GM18519 (cell line): ENCODE measurements around the gene SHROOM3.

ENCODE experiments used
- ATAC-seq: cut with Tn5 transposase; IDR thresholded peaks from one replicate; pipeline ENCODE4 v1.9.1; 2021; ENCODE audit warnings: mild to moderate bottlenecking, moderate library complexity; ENCODE audit not compliant: unreplicated experiment, low FRiP score

SHROOM3 gene

DNA sequence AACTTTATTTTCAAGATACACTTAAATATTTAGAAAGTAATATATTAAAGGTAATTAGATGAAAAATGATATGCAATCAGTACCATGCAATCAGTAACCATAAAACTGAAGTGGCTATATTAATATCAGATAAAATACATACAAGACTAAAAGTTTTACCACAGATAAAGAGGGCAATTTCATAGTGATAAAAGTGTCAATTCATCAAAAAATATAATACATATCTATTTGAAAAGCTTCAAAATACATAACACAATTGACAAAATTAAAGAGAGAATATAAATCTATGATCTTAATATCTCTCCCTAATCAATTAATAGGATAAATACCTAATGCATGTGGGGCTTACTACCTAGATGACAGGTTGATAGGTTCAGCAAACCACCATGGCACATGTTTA, 357.4 kb downstream of the SHROOM3 start:
- no peak for ATAC-seq

DNA sequence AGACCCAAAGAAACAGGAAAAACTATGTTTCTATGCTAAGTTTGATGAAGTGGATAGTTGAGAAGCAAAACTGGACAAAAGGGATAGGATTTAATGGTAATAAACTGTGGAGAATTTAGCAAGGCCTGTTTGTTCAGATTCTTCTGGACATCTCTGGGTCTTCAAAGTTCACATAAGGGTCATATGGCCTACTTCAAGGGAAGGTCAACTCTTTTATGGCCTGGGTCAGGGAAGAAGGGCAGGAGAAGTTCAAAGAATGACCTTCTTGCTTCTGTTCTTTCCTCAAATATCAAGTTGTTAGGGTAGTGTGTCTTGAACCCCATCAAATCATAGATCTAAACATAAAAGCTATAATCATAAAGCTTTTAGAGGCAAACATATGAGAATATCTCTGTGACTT, 360.2 kb downstream of the SHROOM3 start:
- ATAC-seq = no peak

DNA sequence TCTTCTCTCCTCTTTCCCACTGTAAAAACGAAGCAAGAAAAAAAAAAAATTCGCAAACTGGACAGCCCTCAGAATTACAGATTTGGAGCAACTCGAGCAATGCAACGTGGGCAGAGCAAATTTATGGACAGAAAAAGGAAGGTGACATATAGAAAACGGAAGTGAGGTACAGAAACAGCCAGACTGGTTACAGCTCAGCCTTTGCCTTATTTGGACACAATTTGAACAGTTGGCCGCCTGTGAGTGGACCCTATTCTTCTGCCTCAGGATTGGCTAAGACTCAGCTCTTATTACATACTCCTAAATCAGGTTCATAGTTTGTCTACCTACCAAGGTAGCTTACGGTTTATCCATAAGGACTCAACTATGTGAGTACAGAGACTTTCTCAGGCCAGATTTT, 364.1 kb downstream of the SHROOM3 start:
- ATAC-seq = no peak

GRCh38 chr4:76799718-76800117, 364.7 kb downstream of the SHROOM3 start:
- ATAC-seq = no peak

GRCh38 chr4:76800902-76801301, 365.9 kb downstream of the SHROOM3 start:
- ATAC-seq = no peak

DNA sequence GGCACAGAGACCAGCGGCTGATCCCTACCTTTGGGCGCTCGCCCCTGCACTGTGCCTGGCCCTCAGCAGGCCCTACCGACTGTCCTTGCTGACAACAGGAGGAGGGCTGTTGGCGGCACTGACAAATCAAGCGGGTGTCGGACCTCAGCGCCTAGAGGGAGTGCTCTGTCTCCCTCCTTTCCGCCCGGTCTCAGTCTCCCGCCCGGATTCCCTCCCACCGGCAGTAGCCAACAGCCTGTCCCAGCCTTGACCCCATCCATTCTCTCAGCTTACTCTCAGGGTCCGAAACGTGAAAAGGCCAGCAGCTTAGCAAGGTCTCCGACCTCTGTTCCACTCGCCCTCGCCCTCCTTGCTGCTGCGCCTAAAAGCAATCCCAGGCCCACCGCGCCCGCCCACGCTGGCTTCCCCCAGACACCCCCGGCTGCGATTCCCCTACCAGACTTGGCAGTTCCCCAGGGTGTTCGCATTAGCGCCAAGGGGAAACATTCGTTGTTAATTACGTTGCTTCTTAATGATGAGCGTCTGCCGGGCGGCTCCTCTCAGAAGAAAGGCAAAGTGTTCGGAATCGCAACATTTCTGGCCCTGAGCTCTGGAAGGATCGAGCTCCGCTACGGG, 366.7 kb downstream of the SHROOM3 start:
- ATAC-seq = no peak

- ATAC-seq = no peak
Measured at GRCh38 chr4:76802236-76803021, 367.4 kb downstream of the SHROOM3 start.

GRCh38 chr4:76803522-76803921, 368.5 kb downstream of the SHROOM3 start:
- no peak for ATAC-seq

GRCh38 chr4:76804096-76804495, 369.1 kb downstream of the SHROOM3 start:
- no peak for ATAC-seq

DNA sequence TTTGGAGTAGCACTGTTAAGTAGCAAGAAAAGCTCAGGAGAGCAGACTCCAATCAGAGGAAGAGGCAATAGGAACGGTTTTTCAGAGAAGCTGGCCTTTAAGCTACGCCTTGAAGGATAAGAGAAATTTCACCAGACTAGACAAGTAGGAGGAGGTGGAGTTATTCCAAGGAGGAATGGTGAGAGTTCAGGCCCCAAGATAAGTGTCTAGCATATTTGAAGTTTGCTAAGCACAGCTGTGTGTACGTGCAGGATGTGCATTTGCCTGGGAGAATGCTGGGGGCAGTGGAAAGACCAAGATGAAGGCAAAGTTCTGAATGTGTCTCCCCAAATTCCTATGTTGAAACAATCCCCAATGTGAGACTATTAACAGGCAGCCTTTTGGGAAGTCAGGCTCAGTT, 371.3 kb downstream of the SHROOM3 start:
- no peak for ATAC-seq

GRCh38 chr4:76806757-76807156, 371.7 kb downstream of the SHROOM3 start:
- no peak for ATAC-seq

DNA sequence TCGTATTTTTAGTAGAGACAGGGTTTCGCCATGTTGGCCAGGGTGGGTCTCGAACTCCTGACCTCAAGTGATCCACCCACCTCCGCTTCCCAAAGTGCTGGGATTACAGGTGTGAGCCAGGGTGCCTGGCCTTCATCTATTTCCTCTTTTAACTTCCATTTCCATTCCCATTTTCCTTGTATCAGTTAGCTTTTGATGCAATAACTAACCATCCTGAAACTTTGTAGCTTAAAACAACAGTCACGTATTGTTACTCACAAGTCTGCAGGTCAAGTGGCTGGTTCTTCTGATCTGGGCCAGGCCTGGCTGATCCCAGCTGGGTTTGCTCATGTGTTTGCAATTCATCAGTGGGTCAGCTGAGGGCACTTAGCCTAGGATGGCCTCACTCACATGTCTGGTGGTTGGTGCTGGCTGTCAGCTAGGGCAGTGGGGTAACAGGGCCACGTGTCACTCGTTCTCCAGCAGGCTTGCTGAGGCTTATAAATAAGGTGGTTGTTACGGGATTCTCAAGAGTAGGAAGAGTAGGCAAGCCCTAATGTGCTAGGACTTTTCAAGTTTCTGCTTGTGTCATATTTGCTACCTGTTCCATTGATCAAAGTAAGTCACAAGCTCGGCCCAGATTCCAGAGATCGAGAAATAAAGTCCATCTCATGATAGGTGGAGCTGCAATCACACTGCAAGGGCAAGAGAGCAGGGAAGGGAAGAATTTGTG, 374.7 kb downstream of the SHROOM3 start:
- ATAC-seq = no peak

GRCh38 chr4:76811604-76812412, 376.8 kb downstream of the SHROOM3 start:
- ATAC-seq = no peak

DNA sequence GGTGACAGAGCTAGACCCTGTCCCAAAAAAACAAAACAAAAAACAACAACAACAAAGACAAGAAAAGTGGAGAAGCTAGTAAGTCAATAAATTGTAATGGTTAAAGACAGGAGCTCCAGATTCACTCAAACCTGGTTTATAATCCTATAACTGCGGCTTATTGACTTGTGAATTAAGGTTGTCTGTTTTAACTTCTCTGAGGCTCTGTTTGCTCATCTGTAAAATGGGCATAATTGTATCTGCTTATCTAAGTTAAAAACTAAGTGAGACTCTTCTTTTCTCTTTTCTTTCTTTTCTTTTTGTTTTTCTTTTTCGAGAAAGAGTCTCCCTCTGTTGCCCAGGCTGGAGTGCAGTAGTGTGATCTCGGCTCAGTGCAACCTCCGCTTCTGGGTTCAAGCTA, 378.0 kb downstream of the SHROOM3 start:
- ATAC-seq = no peak

DNA sequence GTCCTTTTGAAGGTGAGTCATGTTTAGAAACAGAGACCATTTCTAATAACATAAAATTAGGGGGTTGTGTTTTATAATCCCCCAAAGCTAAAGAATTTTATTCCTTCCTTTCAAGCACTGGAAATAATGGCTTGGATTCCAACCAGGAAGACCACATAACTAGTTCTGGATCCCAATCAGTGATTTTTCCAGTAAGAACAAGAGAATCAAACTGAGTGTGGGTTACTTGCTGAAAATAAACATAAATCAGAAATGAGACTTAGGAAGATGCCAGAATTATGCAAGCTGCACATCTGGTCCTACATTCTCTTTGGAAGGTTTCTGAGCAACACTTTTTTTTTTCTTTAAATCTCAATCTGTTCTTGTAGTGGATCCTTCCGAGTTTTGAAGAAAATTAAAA, 386.6 kb downstream of the SHROOM3 start:
- ATAC-seq = no peak

DNA sequence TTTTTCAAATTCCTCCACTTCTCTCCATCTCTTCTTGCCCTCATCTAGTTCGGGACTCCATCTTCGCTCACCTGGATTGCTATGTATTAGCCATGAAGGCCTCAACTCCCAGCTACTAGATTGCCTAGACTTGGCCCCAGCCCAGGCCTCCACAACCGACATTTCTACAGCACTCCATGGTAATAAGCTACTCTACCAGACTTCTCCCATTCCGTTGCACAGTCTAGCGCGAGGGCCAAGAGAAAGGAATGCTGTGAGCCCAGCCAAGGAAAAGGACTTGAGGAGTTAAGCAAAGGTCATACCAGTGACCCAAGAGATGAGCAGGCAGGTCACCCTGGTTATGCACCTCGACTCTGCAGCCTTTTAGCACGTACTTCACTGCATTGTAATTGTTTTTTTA, 387.3 kb downstream of the SHROOM3 start:
- no peak for ATAC-seq

GRCh38 chr4:76823495-76823894, 388.5 kb downstream of the SHROOM3 start:
- no peak for ATAC-seq

GRCh38 chr4:76830612-76830963, 395.6 kb downstream of the SHROOM3 start:
- ATAC-seq = no peak

DNA sequence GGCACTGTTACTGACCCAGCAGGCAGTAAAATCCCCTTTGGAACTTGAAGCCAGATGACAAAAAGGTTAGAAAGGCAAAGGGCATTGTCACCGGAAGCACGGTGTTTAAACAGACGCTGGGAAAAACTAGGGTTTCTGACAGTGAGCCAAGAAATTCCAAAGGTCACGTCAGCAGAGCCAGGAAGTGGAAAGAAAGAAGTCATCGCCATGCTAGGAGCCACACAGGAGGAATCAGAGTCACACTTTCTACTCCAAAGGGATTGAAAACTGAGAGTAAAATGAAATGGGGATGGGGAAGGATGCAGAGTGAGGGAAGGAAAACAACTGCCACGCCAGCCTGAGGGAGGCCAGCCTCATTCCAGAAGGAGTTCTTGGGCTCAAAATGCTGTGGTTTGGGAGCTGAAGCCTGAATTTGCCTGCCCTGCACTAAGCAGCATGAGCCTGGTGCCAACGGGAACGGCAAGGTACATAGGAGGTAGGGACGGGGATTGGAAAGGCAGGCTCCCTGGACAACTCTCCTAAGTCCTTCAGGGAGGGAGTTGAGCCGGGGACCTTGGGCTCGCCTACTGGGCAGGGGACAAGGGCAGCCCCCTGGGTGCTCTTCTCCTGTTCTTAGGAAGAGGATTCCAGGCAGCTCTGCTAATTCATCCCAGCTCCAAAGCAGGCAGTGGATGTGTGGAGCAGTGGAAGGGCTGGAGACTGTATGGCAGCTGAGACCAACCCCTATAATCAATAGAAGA, 396.1 kb downstream of the SHROOM3 start:
- ATAC-seq = no peak

GRCh38 chr4:76831711-76832373, 396.8 kb downstream of the SHROOM3 start:
- no peak for ATAC-seq
